Loucy (cell line): Measurements from ENCODE around the gene CRACDL.

Experiments
- H2AFZ ChIP-seq: fragments of 200-600 bp; sonication (generic); 2 replicates; pipeline ENCODE4 v1.6.0; 2016; ENCODE audit warnings: antibody characterized with exemption, mild to moderate bottlenecking, low read length, moderate library complexity
- H3F3A ChIP-seq: fragments of 200-600 bp; 2 replicates; pipeline ENCODE4 v1.6.0; 2016; ENCODE audit warnings: antibody characterized with exemption, low read depth, mild to moderate bottlenecking
- H3K27me3 ChIP-seq: fragments of 200-600 bp; sonication (generic); 2 replicates; pipeline ENCODE4 v1.6.1; 2014; ENCODE audit warnings: low read length, mild to moderate bottlenecking; ENCODE audit not compliant: insufficient read depth, poor library complexity, severe bottlenecking
- H3K36me3 ChIP-seq: fragments of 200-600 bp; sonication (generic); 2 replicates; pipeline ENCODE4 v1.6.1; 2016; ENCODE audit warnings: low read length; ENCODE audit not compliant: insufficient read depth
- H3K4me1 ChIP-seq: fragments of 200-600 bp; sonication (generic); 2 replicates; pipeline ENCODE4 v1.5.1; 2014; ENCODE audit warnings: low read length, mild to moderate bottlenecking; ENCODE audit not compliant: insufficient read depth, poor library complexity, severe bottlenecking
- H3K4me2 ChIP-seq: fragments of 200-600 bp; sonication (generic); 2 replicates; pipeline ENCODE4 v1.6.0; 2014; ENCODE audit warnings: antibody characterized with exemption, low read length, low read depth, mild to moderate bottlenecking; ENCODE audit not compliant: poor library complexity, severe bottlenecking
- H3K4me3 ChIP-seq: fragments of 200-600 bp; sonication (generic); 2 replicates; pipeline ENCODE4 v1.5.1; 2014; ENCODE audit warnings: low read length, mild to moderate bottlenecking, mixed read lengths; ENCODE audit not compliant: poor library complexity, severe bottlenecking
- H3K79me2 ChIP-seq: fragments of 200-600 bp; sonication (generic); 2 replicates; pipeline ENCODE4 v1.6.1; 2014; ENCODE audit warnings: low read length; ENCODE audit not compliant: insufficient read depth
- H3K9ac ChIP-seq: fragments of 200-600 bp; sonication (generic); 2 replicates; pipeline ENCODE4 v1.6.0; 2014; ENCODE audit warnings: mild to moderate bottlenecking, low read depth, low read length, moderate library complexity; ENCODE audit not compliant: poor library complexity, severe bottlenecking
- H3K9me2 ChIP-seq: fragments of 200-600 bp; sonication (generic); replicated peaks from 2 replicates; pipeline ENCODE4 v1.6.1; 2016; ENCODE audit warnings: low read depth, low read length, mixed read lengths
- H3K9me3 ChIP-seq: fragments of 200-600 bp; sonication (generic); 2 replicates; pipeline ENCODE4 v1.6.1; 2014; ENCODE audit warnings: mild to moderate bottlenecking, antibody characterized with exemption, low read length, low read depth; ENCODE audit not compliant: insufficient read depth
- H4K20me1 ChIP-seq: fragments of 200-600 bp; sonication (generic); 2 replicates; pipeline ENCODE4 v1.6.0; 2014; ENCODE audit warnings: antibody characterized with exemption, low read length, mild to moderate bottlenecking; ENCODE audit not compliant: insufficient read depth, poor library complexity, severe bottlenecking
- CTCF ChIP-seq: fragments of 200-600 bp; sonication (generic); conservative IDR thresholded peaks from 2 replicates; pipeline ENCODE4 v1.5.1; 2014; ENCODE audit warnings: mild to moderate bottlenecking, antibody characterized with exemption, low read length
- EZH2phosphoT487 ChIP-seq: fragments of 200-600 bp; IDR thresholded peaks from 2 replicates; pipeline ENCODE4 v1.6.1; 2018; ENCODE audit warnings: antibody characterized with exemption, mild to moderate bottlenecking, moderate library complexity, borderline replicate concordance

CRACDL gene

GRCh38 chr2:98833917-98834263 is 102.1 kb downstream of the CRACDL start:
- H3K9me2 ChIP-seq: no peaks in the 10 kb centered on the region
- H3K9me3 ChIP-seq: no peaks in the 10 kb centered on the region
- no peaks in the 10 kb centered on the region for H4K20me1 ChIP-seq
- no peak overlapping the region for H3K4me3 ChIP-seq
- H3F3A ChIP-seq: no peaks in the 10 kb centered on the region
- no peaks in the 10 kb centered on the region for H3K36me3 ChIP-seq
- peaks cover 74% of the 10 kb centered on the region for H3K4me1 ChIP-seq
- H3K9ac ChIP-seq: no peak overlapping the region
- TF ChIP-seq EZH2phosphoT487 (no peak), CTCF (no peak)
- H2AFZ ChIP-seq: no peak overlapping the region
- no peaks in the 10 kb centered on the region for H3K27me3 ChIP-seq
- H3K4me2 ChIP-seq: peak overlapping the region; percentile 27
- no peaks in the 10 kb centered on the region for H3K79me2 ChIP-seq

- Histone ChIP-seq H3K79me2 (no peaks in the 10 kb centered on the region), H4K20me1 (no peaks in the 10 kb centered on the region), H3K9ac (no peak overlapping the region), H3F3A (no peaks in the 10 kb centered on the region), H3K27me3 (no peaks in the 10 kb centered on the region), H3K9me2 (no peaks in the 10 kb centered on the region), H3K9me3 (no peaks in the 10 kb centered on the region), H3K36me3 (no peaks in the 10 kb centered on the region), H2AFZ (peak overlapping the region; percentile 24; the same call in 1 of the 2 replicates), H3K4me2 (peak overlapping the region; percentile 27), H3K4me3 (no peak overlapping the region), H3K4me1 (peaks cover 78% of the 10 kb centered on the region)
- TF ChIP-seq CTCF: no peak
Observed at GRCh38 chr2:98833172-98833916, 102.7 kb downstream of the CRACDL start.

GRCh38 chr2:98832172-98832571 is 103.9 kb downstream of the CRACDL start:
- Histone ChIP-seq H3K9me3 (no peaks in the 10 kb centered on the region), H4K20me1 (no peaks in the 10 kb centered on the region), H3K4me1 (peaks cover 87% of the 10 kb centered on the region), H3K9ac (no peak overlapping the region), H3F3A (no peaks in the 10 kb centered on the region), H3K9me2 (no peaks in the 10 kb centered on the region), H3K36me3 (no peaks in the 10 kb centered on the region), H3K4me2 (no peak overlapping the region), H3K79me2 (no peaks in the 10 kb centered on the region), H3K4me3 (no peak overlapping the region), H3K27me3 (no peaks in the 10 kb centered on the region), H2AFZ (no peak overlapping the region)
- TF ChIP-seq CTCF: no peak
- TF ChIP-seq EZH2phosphoT487: no peak
